Stomach smooth muscle (tissue), 2 donors: ENCODE data around the gene POT1.

ENCODE experiments used
- H3K27ac ChIP-seq: one replicate; pipeline ENCODE4 v1.7.0; 2013; ENCODE audit warnings: mild to moderate bottlenecking, low read length, inconsistent platforms
- H3K27me3 ChIP-seq, 2 donors: one replicate each; pipeline ENCODE4 v1.7.0; 2013; ENCODE audit warnings: low read length in 2 of 2; ENCODE audit not compliant: insufficient read depth in 2 of 2, control insufficient read depth in 1 of 2
- H3K36me3 ChIP-seq, 2 donors: one replicate each; pipeline ENCODE4 v1.7.0; 2013; ENCODE audit warnings: low read length in 2 of 2; ENCODE audit not compliant: control insufficient read depth in 2 of 2, insufficient read depth in 2 of 2
- H3K4me1 ChIP-seq: one replicate; pipeline ENCODE4 v1.7.0; 2013; ENCODE audit warnings: low read length; ENCODE audit not compliant: control insufficient read depth, insufficient read depth
- H3K4me3 ChIP-seq, 2 donors: one replicate each; pipeline ENCODE4 v1.7.0; 2013; ENCODE audit warnings: low read length in 2 of 2
- H3K9ac ChIP-seq, 2 donors: one replicate each; pipeline ENCODE4 v1.7.0; 2013; ENCODE audit warnings: low read length in 2 of 2, mild to moderate bottlenecking in 1 of 2
- H3K9me3 ChIP-seq, 2 donors: one replicate each; pipeline ENCODE4 v1.7.0; 2013; ENCODE audit warnings: low read length in 2 of 2; ENCODE audit not compliant: control insufficient read depth in 2 of 2
- donor health status: healthy.
- donor health status: Pancreatic carcinoma.

The POT1 gene

DNA sequence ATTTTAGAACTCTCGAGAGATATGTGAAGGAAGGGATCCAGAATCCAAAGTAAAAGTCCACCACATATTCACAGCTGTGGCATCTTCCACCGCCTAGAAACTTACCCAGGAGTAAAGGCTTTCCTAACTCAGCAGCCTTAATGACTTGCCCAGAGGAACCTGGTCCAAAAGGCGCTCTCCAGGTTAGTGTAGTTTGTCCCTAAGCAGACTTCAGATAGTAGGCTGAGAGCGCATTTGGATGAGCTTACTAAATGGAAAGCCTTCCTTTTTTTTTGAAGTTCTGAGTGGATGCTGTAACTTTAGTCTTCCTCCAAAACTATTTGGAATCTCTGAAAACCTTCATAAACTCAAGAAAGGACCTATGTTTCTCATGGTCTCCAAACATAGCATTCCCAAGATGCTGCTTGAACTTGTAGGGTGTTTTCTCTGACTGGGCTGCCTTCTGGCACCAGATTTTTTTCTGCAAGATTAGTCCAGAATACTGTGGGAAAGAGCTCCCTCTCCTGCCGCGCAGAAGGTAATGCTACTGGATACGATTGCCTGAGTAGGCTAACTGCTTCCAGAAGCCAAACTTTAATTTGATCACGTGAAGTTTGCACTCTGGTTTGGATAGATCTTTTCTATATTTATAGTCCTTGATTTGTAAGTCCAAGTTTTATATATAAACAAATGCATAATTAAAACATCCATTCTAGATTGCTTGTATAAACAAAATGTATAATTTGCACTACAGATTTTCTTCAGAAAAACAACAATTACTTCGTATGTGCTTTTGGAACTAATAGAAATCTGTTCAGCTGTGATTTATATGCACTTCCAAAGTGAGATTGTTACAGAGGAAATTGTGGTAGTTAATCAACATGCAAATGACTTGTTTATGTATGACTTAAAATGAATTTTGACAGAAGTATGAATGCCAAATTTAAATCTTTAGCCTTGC, 144.5 kb downstream of the POT1 start:
- no peaks in the 10 kb centered on the region for H3K36me3 ChIP-seq
- H3K9ac ChIP-seq: no peak overlapping the region
- no peaks in the 10 kb centered on the region for H3K27me3 ChIP-seq
- no peaks in the 10 kb centered on the region for H3K9me3 ChIP-seq
- no peak overlapping the region for H3K4me3 ChIP-seq
- no peaks in the 10 kb centered on the region for H3K4me1 ChIP-seq
- H3K27ac ChIP-seq: no peak overlapping the region

DNA sequence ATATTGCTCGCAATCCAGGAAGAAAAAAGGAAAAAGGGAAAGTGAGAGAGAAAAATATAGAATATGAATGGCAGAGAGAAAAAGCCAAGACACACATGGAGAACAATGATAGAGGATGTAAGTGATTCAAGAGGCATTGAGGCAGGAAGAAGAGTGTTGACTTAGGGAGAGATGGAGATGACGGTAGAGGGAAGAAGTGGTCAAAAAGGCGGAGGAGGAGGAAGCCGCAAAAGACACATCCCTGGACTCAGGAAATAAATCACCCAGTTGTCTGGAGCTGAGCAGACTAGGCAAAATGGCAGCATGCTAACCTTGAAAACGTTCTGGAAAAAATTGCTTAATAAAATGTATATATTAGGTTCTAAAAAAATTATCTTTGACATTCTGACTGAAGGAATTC, 146.4 kb downstream of the POT1 start:
- H3K9ac ChIP-seq: no peak overlapping the region
- H3K4me1 ChIP-seq: no peaks in the 10 kb centered on the region
- no peaks in the 10 kb centered on the region for H3K27me3 ChIP-seq
- H3K4me3 ChIP-seq: no peak overlapping the region
- H3K36me3 ChIP-seq: no peaks in the 10 kb centered on the region
- no peaks in the 10 kb centered on the region for H3K9me3 ChIP-seq
- no peak overlapping the region for H3K27ac ChIP-seq

DNA sequence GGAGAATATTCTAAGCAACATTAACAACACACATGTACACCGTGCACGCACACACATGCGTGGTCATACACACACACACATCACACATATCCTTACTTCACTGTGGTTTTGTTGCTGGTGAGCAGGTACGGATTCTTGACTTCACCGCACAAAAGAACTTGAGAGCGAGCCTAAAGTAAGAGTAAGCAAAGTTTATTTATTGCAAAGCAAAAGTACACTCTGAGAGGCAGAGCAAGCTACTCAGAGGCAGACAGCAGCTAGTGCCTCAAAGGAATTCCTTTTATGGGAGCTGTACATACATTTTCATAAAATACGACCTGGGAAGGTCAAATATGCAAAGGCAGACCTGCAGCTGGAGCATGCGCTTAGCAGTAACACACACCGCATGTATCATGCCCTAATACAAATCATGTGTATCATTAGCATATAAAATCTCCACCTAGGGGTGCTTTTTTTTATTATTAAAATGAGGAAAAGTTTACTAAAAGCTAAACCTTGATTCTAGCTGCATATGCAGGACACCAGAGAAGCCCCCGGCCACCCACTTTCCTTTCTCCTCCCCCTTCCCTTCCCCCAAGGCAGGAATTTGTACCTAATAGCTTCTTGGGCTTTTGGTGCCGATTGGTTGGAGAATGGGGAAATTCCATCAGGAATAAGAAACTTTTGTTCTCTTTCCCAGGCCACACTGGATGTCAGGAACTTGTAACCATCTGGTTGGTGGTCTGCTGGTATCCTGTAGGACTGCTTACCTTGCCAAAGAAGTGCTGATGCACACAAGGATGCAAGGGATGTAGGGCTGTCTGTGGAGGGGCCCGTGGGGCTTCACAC, 147.5 kb downstream of the POT1 start:
- H3K27ac ChIP-seq: no peak overlapping the region
- no peaks in the 10 kb centered on the region for H3K27me3 ChIP-seq
- no peaks in the 10 kb centered on the region for H3K9me3 ChIP-seq
- no peak overlapping the region for H3K9ac ChIP-seq
- no peaks in the 10 kb centered on the region for H3K4me1 ChIP-seq
- H3K4me3 ChIP-seq: no peak overlapping the region
- H3K36me3 ChIP-seq: no peaks in the 10 kb centered on the region

DNA sequence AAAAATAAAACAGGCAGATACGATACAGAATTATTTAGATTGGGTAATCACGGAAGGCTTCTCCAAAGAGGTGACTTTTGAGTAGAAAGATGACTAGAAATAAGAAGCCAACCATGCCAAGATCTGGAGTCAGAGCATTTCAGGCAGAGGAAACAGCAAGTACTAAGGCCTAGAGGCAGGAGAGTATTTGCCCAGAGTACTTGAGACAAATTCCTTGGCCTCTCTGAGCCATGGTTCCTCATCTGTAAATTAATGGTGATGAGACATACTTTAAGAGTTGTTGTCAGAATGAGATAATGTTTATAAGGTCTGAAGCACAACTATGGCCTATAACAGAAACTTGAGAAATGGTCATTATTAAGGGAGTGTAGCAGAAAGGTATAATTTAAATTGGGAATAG, 148.2 kb downstream of the POT1 start:
- H3K27ac ChIP-seq: no peak overlapping the region
- H3K9ac ChIP-seq: no peak overlapping the region
- no peaks in the 10 kb centered on the region for H3K9me3 ChIP-seq
- H3K4me1 ChIP-seq: no peaks in the 10 kb centered on the region
- no peaks in the 10 kb centered on the region for H3K36me3 ChIP-seq
- H3K4me3 ChIP-seq: no peak overlapping the region
- no peaks in the 10 kb centered on the region for H3K27me3 ChIP-seq

DNA sequence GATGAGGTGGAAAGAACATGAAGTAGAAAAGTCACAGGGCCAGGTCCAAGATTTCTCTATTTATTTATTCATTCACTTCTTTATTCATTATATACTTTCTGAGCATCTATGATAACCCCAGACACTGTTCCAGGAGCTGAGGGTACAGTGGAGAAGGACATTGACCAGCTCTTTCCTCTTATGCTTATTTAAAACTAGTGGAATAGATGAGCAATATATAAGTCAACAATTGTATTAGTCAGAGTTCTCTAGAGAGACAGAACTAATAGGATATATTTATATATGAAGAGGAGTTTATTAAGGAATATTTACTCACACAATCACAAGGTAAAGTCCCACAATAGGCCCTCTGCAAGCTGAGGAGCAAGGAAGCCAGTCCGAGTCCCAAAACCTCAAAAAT, 149.0 kb downstream of the POT1 start:
- Histone ChIP-seq H3K9ac (no peak overlapping the region), H3K27ac (no peak overlapping the region), H3K27me3 (no peaks in the 10 kb centered on the region), H3K36me3 (no peaks in the 10 kb centered on the region), H3K4me1 (no peaks in the 10 kb centered on the region), H3K9me3 (no peaks in the 10 kb centered on the region), H3K4me3 (no peak overlapping the region)

DNA sequence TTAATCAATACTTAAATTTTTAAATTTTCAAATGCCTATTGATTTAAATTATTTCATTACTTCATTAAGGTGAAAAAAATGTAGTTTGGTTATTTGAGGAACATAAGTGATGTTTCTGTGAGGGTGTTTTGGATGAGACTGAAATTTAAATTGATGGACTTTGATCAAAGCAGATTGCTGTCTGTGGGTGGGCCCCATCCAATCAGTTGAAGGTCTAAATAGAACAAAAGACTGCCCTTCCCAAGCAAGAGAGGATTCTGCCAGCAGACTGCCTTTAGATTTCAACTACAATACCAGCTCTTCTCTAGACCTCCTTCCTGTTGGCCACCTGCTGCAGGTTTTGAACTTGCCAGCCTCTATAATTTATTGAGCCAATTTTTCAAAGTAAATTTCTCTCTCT, 149.6 kb downstream of the POT1 start:
- no peaks in the 10 kb centered on the region for H3K27me3 ChIP-seq
- no peaks in the 10 kb centered on the region for H3K36me3 ChIP-seq
- no peak overlapping the region for H3K4me3 ChIP-seq
- no peaks in the 10 kb centered on the region for H3K9me3 ChIP-seq
- H3K9ac ChIP-seq: no peak overlapping the region
- no peaks in the 10 kb centered on the region for H3K4me1 ChIP-seq
- no peak overlapping the region for H3K27ac ChIP-seq

GRCh38 chr7:124779620-124780019, 150.0 kb downstream of the POT1 start:
- Histone ChIP-seq H3K4me1 (no peaks in the 10 kb centered on the region), H3K27ac (no peak overlapping the region), H3K4me3 (no peak overlapping the region), H3K36me3 (no peaks in the 10 kb centered on the region), H3K27me3 (no peaks in the 10 kb centered on the region), H3K9ac (no peak overlapping the region), H3K9me3 (no peaks in the 10 kb centered on the region)

DNA sequence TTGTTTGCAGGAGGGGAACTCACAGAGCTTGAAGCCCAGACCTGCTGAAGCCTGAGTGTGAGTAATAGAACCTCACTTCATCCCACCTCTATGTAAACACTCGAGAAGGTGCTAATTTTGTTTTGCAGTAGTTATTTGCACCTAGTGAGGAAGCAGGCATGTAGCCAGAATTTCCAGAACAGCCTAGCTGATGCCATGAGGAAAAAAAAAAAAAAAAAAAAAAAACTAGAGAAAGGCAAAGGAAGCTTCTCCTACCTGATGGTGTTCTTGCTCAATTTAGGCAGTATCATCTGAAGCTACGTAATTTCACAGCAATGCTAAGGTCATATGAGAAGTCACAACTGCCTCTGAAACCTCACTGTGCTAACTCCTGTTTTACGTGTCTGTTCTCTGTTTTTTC, 150.4 kb downstream of the POT1 start:
- Histone ChIP-seq H3K4me3 (no peak overlapping the region), H3K36me3 (no peaks in the 10 kb centered on the region), H3K27ac (no peak overlapping the region), H3K4me1 (no peaks in the 10 kb centered on the region), H3K9me3 (no peaks in the 10 kb centered on the region), H3K9ac (no peak overlapping the region), H3K27me3 (no peaks in the 10 kb centered on the region)

DNA sequence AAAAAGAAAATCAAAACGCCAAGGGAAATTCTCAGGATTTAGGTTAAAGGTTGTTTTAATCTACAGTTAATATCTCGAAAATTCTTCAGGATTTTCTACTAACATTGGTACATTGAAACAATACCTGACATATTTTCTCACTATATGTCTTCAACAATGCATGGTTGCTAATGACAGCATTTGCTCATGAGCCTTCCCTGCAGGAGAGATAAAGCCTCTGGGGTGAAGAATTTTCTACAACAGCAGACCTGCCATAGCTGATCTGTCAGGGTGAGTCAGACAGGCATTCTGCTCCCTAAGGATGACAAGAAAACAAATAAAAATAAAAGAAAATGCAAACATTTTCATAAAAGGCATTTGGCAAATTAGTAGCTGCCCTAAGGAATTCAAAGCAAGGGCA, 152.4 kb downstream of the POT1 start:
- Histone ChIP-seq H3K9ac (no peak overlapping the region), H3K36me3 (no peaks in the 10 kb centered on the region)

GRCh38 chr7:124776153-124776552, 153.5 kb downstream of the POT1 start:
- Histone ChIP-seq H3K36me3 (no peaks in the 10 kb centered on the region), H3K27ac (no peak overlapping the region), H3K4me1 (no peaks in the 10 kb centered on the region), H3K9me3 (no peaks in the 10 kb centered on the region), H3K4me3 (no peak overlapping the region), H3K9ac (no peak overlapping the region), H3K27me3 (no peaks in the 10 kb centered on the region)

More for the DNA sequence above, 152.4 kb downstream of the POT1 start:
- H3K9me3 ChIP-seq: no peaks in the 10 kb centered on the region
- no peaks in the 10 kb centered on the region for H3K4me1 ChIP-seq
- no peak overlapping the region for H3K27ac ChIP-seq
- H3K27me3 ChIP-seq: no peaks in the 10 kb centered on the region
- no peak overlapping the region for H3K4me3 ChIP-seq

- H3K27me3 ChIP-seq: no peaks in the 10 kb centered on the region
- no peak overlapping the region for H3K27ac ChIP-seq
- no peaks in the 10 kb centered on the region for H3K4me1 ChIP-seq
- no peaks in the 10 kb centered on the region for H3K9me3 ChIP-seq
- H3K4me3 ChIP-seq: no peak overlapping the region
- H3K9ac ChIP-seq: no peak overlapping the region
- H3K36me3 ChIP-seq: no peaks in the 10 kb centered on the region
These were observed 154.2 kb downstream of the POT1 start for GRCh38 chr7:124775422-124775821.
